ENCODE results near the gene ADORA2A.

The ADORA2A gene

GRCh38 chr22:24429411-24430365, 2.3 kb downstream of the ADORA2A start:
- TF ChIP-seq POLR2AphosphoS5 (IDR thresholded peaks at IDR 0.05; ENCODE audit: low read depth, low read length) = no peak
- TF ChIP-seq SIN3A (IDR thresholded peaks at IDR 0.05; ENCODE audit: borderline replicate concordance, insufficient read depth, low read length) = no peak
- no peak for TF ChIP-seq TAF1 (IDR thresholded peaks at IDR 0.05; ENCODE audit: borderline replicate concordance, insufficient read depth, low read length)
- no peak for TF ChIP-seq FOXP2 (optimal IDR thresholded peaks at IDR 0.05; ENCODE audit: borderline replicate concordance, extremely low read depth, extremely low read length, insufficient read depth)
- no peak for TF ChIP-seq REST (IDR thresholded peaks at IDR 0.05; ENCODE audit: insufficient read depth in 1 of 2, low read depth in 2 of 2, low read length in 2 of 2)

- TF ChIP-seq FOXP2 (optimal IDR thresholded peaks at IDR 0.05; ENCODE audit: borderline replicate concordance, extremely low read depth, extremely low read length, insufficient read depth) (no peak), SIN3A (IDR thresholded peaks at IDR 0.05; ENCODE audit: borderline replicate concordance, insufficient read depth, low read length) (no peak), REST (IDR thresholded peaks at IDR 0.05; ENCODE audit: insufficient read depth in 1 of 2, low read depth in 2 of 2, low read length in 2 of 2) (no peak), TAF1 (IDR thresholded peaks at IDR 0.05; ENCODE audit: borderline replicate concordance, insufficient read depth, low read length) (no peak), POLR2AphosphoS5 (IDR thresholded peaks at IDR 0.05; ENCODE audit: low read depth, low read length) (no peak)
These were observed 3.3 kb downstream of the ADORA2A start for GRCh38 chr22:24430431-24431308.

- TF ChIP-seq POLR2AphosphoS5 (IDR thresholded peaks at IDR 0.05; ENCODE audit: low read depth, low read length) (no peak), FOXP2 (optimal IDR thresholded peaks at IDR 0.05; ENCODE audit: borderline replicate concordance, extremely low read depth, extremely low read length, insufficient read depth) (no peak), TAF1 (IDR thresholded peaks at IDR 0.05; ENCODE audit: borderline replicate concordance, insufficient read depth, low read length) (no peak), REST (IDR thresholded peaks at IDR 0.05; ENCODE audit: insufficient read depth in 1 of 2, low read depth in 2 of 2, low read length in 2 of 2) (no peak), SIN3A (IDR thresholded peaks at IDR 0.05; ENCODE audit: borderline replicate concordance, insufficient read depth, low read length) (no peak)
These were observed 4.1 kb downstream of the ADORA2A start for GRCh38 chr22:24431309-24432034.

- TF ChIP-seq POLR2AphosphoS5 (IDR thresholded peaks at IDR 0.05; ENCODE audit: low read depth, low read length) (no peak), TAF1 (IDR thresholded peaks at IDR 0.05; ENCODE audit: borderline replicate concordance, insufficient read depth, low read length) (no peak), REST (IDR thresholded peaks at IDR 0.05; ENCODE audit: insufficient read depth in 1 of 2, low read depth in 2 of 2, low read length in 2 of 2) (no peak), SIN3A (IDR thresholded peaks at IDR 0.05; ENCODE audit: borderline replicate concordance, insufficient read depth, low read length) (no peak), FOXP2 (optimal IDR thresholded peaks at IDR 0.05; ENCODE audit: borderline replicate concordance, extremely low read depth, extremely low read length, insufficient read depth) (no peak)
These were observed 4.9 kb downstream of the ADORA2A start for GRCh38 chr22:24432059-24432853.

Measured in PFSK-1 (cell line).